ENCODE data around the gene RHO. TPM values are rescaled to one million over a fixed set of nuclear protein-coding genes. Genes with fewer than 3 reads are reported as not detected.
A peak's percentile ranks its signal among the peaks of the same experiment; 100 is the strongest.

Gene RHO
- total and polyA plus RNA-seq, 3 experiments from 2014 or later: not detected

- Histone ChIP-seq H3K4me3 (ENCODE audit: low read length) (no peak overlapping the region), H3K4me1 (ENCODE audit: insufficient read depth, low read length) (no peaks in the 10 kb centered on the region), H3K27me3 (ENCODE audit: insufficient read depth, low read length, poor library complexity, severe bottlenecking) (no peaks in the 10 kb centered on the region), H3K9me3 (ENCODE audit: low read length) (no peaks in the 10 kb centered on the region), H3K36me3 (ENCODE audit: insufficient read depth, low read length) (no peaks in the 10 kb centered on the region), H3K27ac (ENCODE audit: low read depth, low read length) (no peak overlapping the region)
- H3K36me3 Mint-ChIP-seq: no peaks in the 10 kb centered on the region
- DNase-seq: no peak
- no peaks in the 10 kb centered on the region for H3K4me1 Mint-ChIP-seq
- H3K27me3 Mint-ChIP-seq: no peaks in the 10 kb centered on the region
- H3K9me3 Mint-ChIP-seq: no peaks in the 10 kb centered on the region
- no peak overlapping the region for H3K4me3 Mint-ChIP-seq
- POLR2A ChIA-PET: no interaction called here
- H3K27ac Mint-ChIP-seq: peak overlapping the region in 2 of 8 donors; percentile 9 to 81
- CTCF ChIA-PET: no interaction called here
Observed at GRCh38 chr3:129534428-129535027, 6.1 kb downstream of the RHO start.

GRCh38 chr3:129535075-129535474, 6.6 kb downstream of the RHO start:
- Mint-ChIP-seq H3K9me3 (no peaks in the 10 kb centered on the region), H3K36me3 (no peaks in the 10 kb centered on the region), H3K27ac (peak overlapping the region in 1 of 8 donors; percentile 81), H3K4me3 (no peak overlapping the region), H3K27me3 (no peaks in the 10 kb centered on the region), H3K4me1 (no peaks in the 10 kb centered on the region)
- no peak for DNase-seq
- H3K27me3 ChIP-seq (ENCODE audit: insufficient read depth, low read length, poor library complexity, severe bottlenecking): no peaks in the 10 kb centered on the region
- POLR2A ChIA-PET: no interaction called here
- CTCF ChIA-PET: no interaction called here
- H3K9me3 ChIP-seq (ENCODE audit: low read length): no peaks in the 10 kb centered on the region
- H3K4me1 ChIP-seq (ENCODE audit: insufficient read depth, low read length): no peaks in the 10 kb centered on the region
- no peaks in the 10 kb centered on the region for H3K36me3 ChIP-seq (ENCODE audit: insufficient read depth, low read length)
- H3K4me3 ChIP-seq (ENCODE audit: low read length): no peak overlapping the region
- H3K27ac ChIP-seq (ENCODE audit: low read depth, low read length): no peak overlapping the region

GRCh38 chr3:129536374-129536667, 7.9 kb downstream of the RHO start:
- H3K4me1 Mint-ChIP-seq: no peaks in the 10 kb centered on the region
- no peak for DNase-seq
- Histone ChIP-seq H3K4me3 (ENCODE audit: low read length) (no peak overlapping the region), H3K4me1 (ENCODE audit: insufficient read depth, low read length) (no peaks in the 10 kb centered on the region), H3K9me3 (ENCODE audit: low read length) (no peaks in the 10 kb centered on the region), H3K36me3 (ENCODE audit: insufficient read depth, low read length) (no peaks in the 10 kb centered on the region), H3K27ac (ENCODE audit: low read depth, low read length) (no peak overlapping the region), H3K27me3 (ENCODE audit: insufficient read depth, low read length, poor library complexity, severe bottlenecking) (no peaks in the 10 kb centered on the region)
- POLR2A ChIA-PET: interaction anchor here (1.0 kb wide), 1 partner anchor 13 kb away, joined by 3 read pairs; no protein-coding TSS in a partner anchor
- no peaks in the 10 kb centered on the region for H3K9me3 Mint-ChIP-seq
- no peak overlapping the region for H3K27ac Mint-ChIP-seq
- H3K27me3 Mint-ChIP-seq: no peaks in the 10 kb centered on the region
- H3K4me3 Mint-ChIP-seq: no peak overlapping the region
- no peaks in the 10 kb centered on the region for H3K36me3 Mint-ChIP-seq
- CTCF ChIA-PET: no interaction called here

DNA sequence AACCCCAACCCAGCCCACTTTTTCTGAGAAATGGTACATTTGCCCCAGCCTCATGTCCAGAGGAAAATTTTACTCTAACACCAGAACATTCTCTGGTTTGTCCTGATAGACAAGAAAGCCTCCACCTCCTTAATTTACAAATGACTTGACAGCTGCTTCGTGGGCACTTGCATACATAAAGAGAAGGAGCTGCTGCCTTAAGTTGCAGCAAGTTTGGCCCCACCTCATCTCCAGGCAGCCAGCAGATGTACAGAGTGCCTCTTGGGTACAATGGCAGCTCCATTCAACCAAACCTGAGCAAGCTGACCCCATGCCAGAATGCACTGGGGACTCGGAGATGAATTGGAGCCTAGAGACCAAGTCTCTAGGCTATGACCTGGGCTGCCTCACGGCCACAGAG, 8.4 kb downstream of the RHO start:
- no peaks in the 10 kb centered on the region for H3K9me3 ChIP-seq (ENCODE audit: low read length)
- Mint-ChIP-seq H3K36me3 (no peaks in the 10 kb centered on the region), H3K9me3 (no peaks in the 10 kb centered on the region), H3K27me3 (no peaks in the 10 kb centered on the region), H3K4me1 (no peaks in the 10 kb centered on the region), H3K27ac (no peak overlapping the region), H3K4me3 (no peak overlapping the region)
- H3K27me3 ChIP-seq (ENCODE audit: insufficient read depth, low read length, poor library complexity, severe bottlenecking): no peaks in the 10 kb centered on the region
- no peak overlapping the region for H3K27ac ChIP-seq (ENCODE audit: low read depth, low read length)
- no peak for DNase-seq
- no peaks in the 10 kb centered on the region for H3K36me3 ChIP-seq (ENCODE audit: insufficient read depth, low read length)
- POLR2A ChIA-PET: interaction anchor here (1.0 kb wide), 1 partner anchor 13 kb away, joined by 3 read pairs; no protein-coding TSS in a partner anchor
- CTCF ChIA-PET: no interaction called here
- H3K4me3 ChIP-seq (ENCODE audit: low read length): no peak overlapping the region
- H3K4me1 ChIP-seq (ENCODE audit: insufficient read depth, low read length): no peaks in the 10 kb centered on the region

GRCh38 chr3:129539206-129539605, 10.8 kb downstream of the RHO start:
- Histone ChIP-seq H3K9me3 (ENCODE audit: low read length) (no peaks in the 10 kb centered on the region), H3K4me1 (ENCODE audit: insufficient read depth, low read length) (no peaks in the 10 kb centered on the region), H3K4me3 (ENCODE audit: low read length) (no peak overlapping the region), H3K27me3 (ENCODE audit: insufficient read depth, low read length, poor library complexity, severe bottlenecking) (no peaks in the 10 kb centered on the region), H3K27ac (ENCODE audit: low read depth, low read length) (no peak overlapping the region), H3K36me3 (ENCODE audit: insufficient read depth, low read length) (no peaks in the 10 kb centered on the region)
- no peak overlapping the region for H3K4me3 Mint-ChIP-seq
- ChIA-PET POLR2A (no interaction called here), CTCF (interaction anchor here (1.4 kb wide), 1 partner anchor 89 kb away, joined by 4 read pairs; no protein-coding TSS in a partner anchor)
- peak overlapping the region in 1 of 8 donors; percentile 64 for H3K27ac Mint-ChIP-seq
- H3K36me3 Mint-ChIP-seq: no peaks in the 10 kb centered on the region
- DNase-seq: no peak
- H3K9me3 Mint-ChIP-seq: no peaks in the 10 kb centered on the region
- H3K4me1 Mint-ChIP-seq: no peaks in the 10 kb centered on the region
- H3K27me3 Mint-ChIP-seq: no peaks in the 10 kb centered on the region

GRCh38 chr3:129540776-129541516, 12.5 kb downstream of the RHO start:
- Mint-ChIP-seq H3K9me3 (no peaks in the 10 kb centered on the region), H3K27ac (no peak overlapping the region), H3K4me3 (no peak overlapping the region), H3K27me3 (no peaks in the 10 kb centered on the region), H3K36me3 (no peaks in the 10 kb centered on the region), H3K4me1 (no peaks in the 10 kb centered on the region)
- H3K4me1 ChIP-seq (ENCODE audit: insufficient read depth, low read length): no peaks in the 10 kb centered on the region
- no peaks in the 10 kb centered on the region for H3K27me3 ChIP-seq (ENCODE audit: insufficient read depth, low read length, poor library complexity, severe bottlenecking)
- DNase-seq: no peak
- H3K27ac ChIP-seq (ENCODE audit: low read depth, low read length): no peak overlapping the region
- ChIA-PET CTCF (no interaction called here), POLR2A (no interaction called here)
- H3K9me3 ChIP-seq (ENCODE audit: low read length): no peaks in the 10 kb centered on the region
- H3K4me3 ChIP-seq (ENCODE audit: low read length): no peak overlapping the region
- H3K36me3 ChIP-seq (ENCODE audit: insufficient read depth, low read length): no peaks in the 10 kb centered on the region

- Mint-ChIP-seq H3K4me3 (no peak overlapping the region), H3K36me3 (no peaks in the 10 kb centered on the region), H3K9me3 (no peaks in the 10 kb centered on the region), H3K4me1 (no peaks in the 10 kb centered on the region), H3K27me3 (no peaks in the 10 kb centered on the region), H3K27ac (no peak overlapping the region)
- no peaks in the 10 kb centered on the region for H3K27me3 ChIP-seq (ENCODE audit: insufficient read depth, low read length, poor library complexity, severe bottlenecking)
- ChIA-PET POLR2A (no interaction called here), CTCF (no interaction called here)
- no peaks in the 10 kb centered on the region for H3K36me3 ChIP-seq (ENCODE audit: insufficient read depth, low read length)
- no peaks in the 10 kb centered on the region for H3K9me3 ChIP-seq (ENCODE audit: low read length)
- DNase-seq: no peak
- no peaks in the 10 kb centered on the region for H3K4me1 ChIP-seq (ENCODE audit: insufficient read depth, low read length)
- H3K27ac ChIP-seq (ENCODE audit: low read depth, low read length): no peak overlapping the region
- H3K4me3 ChIP-seq (ENCODE audit: low read length): no peak overlapping the region
Observed at GRCh38 chr3:129542747-129543146, 14.3 kb downstream of the RHO start.

- no peaks in the 10 kb centered on the region for H3K36me3 Mint-ChIP-seq
Observed at GRCh38 chr3:129543156-129543790, 14.8 kb downstream of the RHO start, which contains the start of gene H1-8. H1-8 (plus strand) TSS chr3:129543175; CDS start chr3:129543219, 44 bp downstream.

More at GRCh38 chr3:129543156-129543790, 14.8 kb downstream of the RHO start, which contains the start of gene H1-8:
- Mint-ChIP-seq H3K9me3 (no peaks in the 10 kb centered on the region), H3K27ac (peak within 1 kb of the TSS in 1 of 8 donors; percentile 93), H3K4me1 (no peaks in the 10 kb centered on the region), H3K27me3 (no peaks in the 10 kb centered on the region), H3K4me3 (no peak within 1 kb of the TSS)
- ChIA-PET CTCF (interaction anchor here (1.1 kb wide), 1 partner anchor 53 kb away, joined by 3 read pairs; no protein-coding TSS in a partner anchor), POLR2A (no interaction called here)
- H3K36me3 ChIP-seq (ENCODE audit: insufficient read depth, low read length): no peaks in the 10 kb centered on the region
- DNase-seq: no peak
- H3K4me1 ChIP-seq (ENCODE audit: insufficient read depth, low read length): no peaks in the 10 kb centered on the region
- no peaks in the 10 kb centered on the region for H3K27me3 ChIP-seq (ENCODE audit: insufficient read depth, low read length, poor library complexity, severe bottlenecking)
- no peak within 1 kb of the TSS for H3K27ac ChIP-seq (ENCODE audit: low read depth, low read length)
- no peaks in the 10 kb centered on the region for H3K9me3 ChIP-seq (ENCODE audit: low read length)
- no peak within 1 kb of the TSS for H3K4me3 ChIP-seq (ENCODE audit: low read length)
